Natural killer cell (primary cell): Measurements from ENCODE around the gene MAB21L4. TPM values are rescaled to one million over a fixed set of nuclear protein-coding genes. Genes with fewer than 3 reads are reported as not detected.

Source experiments
- ATAC-seq, 3 donors: fragments of 150-1000 bp in 2 of 3; fragments of 200-7000 bp in 1 of 3; cut with Tn5 transposase; 1 replicate in 1 of 3; 2 replicates in 2 of 3; pipeline ENCODE4 v1.10.0; 2021; ENCODE audit warnings: mild to moderate bottlenecking in 2 of 3, moderate library complexity in 2 of 3
- DNase-seq, 2 donors: peaks; one replicate each; pipeline versions ENCODE4 v3.0.0 to v3.0.0-alpha.2; 2013 to 2021; ENCODE audit warnings: mixed read lengths in 1 of 2
- H3K27ac ChIP-seq: one replicate; pipeline ENCODE4 v1.5.1; 2013; ENCODE audit warnings: mild to moderate bottlenecking, low read length
- H3K27me3 ChIP-seq: one replicate; pipeline ENCODE4 v1.6.1; 2013; ENCODE audit warnings: low read length; ENCODE audit not compliant: control insufficient read depth, insufficient read depth
- H3K36me3 ChIP-seq: one replicate; pipeline ENCODE4 v1.6.1; 2013; ENCODE audit warnings: low read length; ENCODE audit not compliant: control insufficient read depth, insufficient read depth
- H3K4me1 ChIP-seq: one replicate; pipeline ENCODE4 v1.6.1; 2013; ENCODE audit warnings: low read length; ENCODE audit not compliant: control insufficient read depth, insufficient read depth
- H3K4me3 ChIP-seq: one replicate; pipeline ENCODE4 v1.5.1; 2013; ENCODE audit warnings: low read length
- H3K9me3 ChIP-seq: one replicate; pipeline ENCODE4 v1.6.1; 2013; ENCODE audit warnings: low read length; ENCODE audit not compliant: control insufficient read depth, insufficient read depth
- H3K27ac Mint-ChIP-seq, 2 donors: one replicate each; pipeline ENCODE4 v1.8.0; 2022; ENCODE audit warnings: mild to moderate bottlenecking in 2 of 2, mixed read lengths in 2 of 2, moderate library complexity in 1 of 2
- H3K27me3 Mint-ChIP-seq, 2 donors: one replicate each; pipeline ENCODE4 v1.8.0; 2022; ENCODE audit warnings: low read depth in 2 of 2, mixed read lengths in 2 of 2
- H3K36me3 Mint-ChIP-seq: one replicate; pipeline ENCODE4 v1.8.0; 2022; ENCODE audit warnings: mixed read lengths
- H3K4me1 Mint-ChIP-seq, 2 donors: one replicate each; pipeline ENCODE4 v1.8.0; 2022; ENCODE audit warnings: mixed read lengths in 2 of 2
- H3K4me3 Mint-ChIP-seq: one replicate; pipeline ENCODE4 v1.8.0; 2022; ENCODE audit warnings: mild to moderate bottlenecking, moderate library complexity, mixed read lengths
- H3K9me3 Mint-ChIP-seq, 2 donors: one replicate each; pipeline ENCODE4 v1.8.0; 2022; ENCODE audit warnings: mixed read lengths in 2 of 2
- WGBS: methylation state at CpG from one replicate; pipeline ENCODE4 v1.1.7; 2013; ENCODE audit warnings: missing lambda C conversion rate; ENCODE audit not compliant: insufficient coverage; 5-methylcytosine and 5-hydroxymethylcytosine counted together
- intact Hi-C: fragments of 100-400 bp; cut with micrococcal nuclease; formaldehyde crosslinking; loops from one replicate; pipeline ENCODE4 v1.14.2; 2022
- total RNA-seq, 4 donors: library from RNA; stranded (reverse); fragments of 120-200 nt in 1 of 4; gene quantifications; one replicate each; pipeline versions ENCODE4 v1.2.3 to v1.2.4, GENCODE V29; 2013 to 2022
- TF ChIP-seq, protein P1 (sequence below): fragments of 200-600 bp; IDR thresholded peaks from one replicate; pipeline ENCODE4 v1.8.0; 2022; ENCODE audit warnings: antibody characterized with exemption

MAB21L4 gene
- total RNA-seq, 3 donors from 2014 or later (not counting 1 experiment from before 2014, with no cell fraction given) = not detected

DNA sequence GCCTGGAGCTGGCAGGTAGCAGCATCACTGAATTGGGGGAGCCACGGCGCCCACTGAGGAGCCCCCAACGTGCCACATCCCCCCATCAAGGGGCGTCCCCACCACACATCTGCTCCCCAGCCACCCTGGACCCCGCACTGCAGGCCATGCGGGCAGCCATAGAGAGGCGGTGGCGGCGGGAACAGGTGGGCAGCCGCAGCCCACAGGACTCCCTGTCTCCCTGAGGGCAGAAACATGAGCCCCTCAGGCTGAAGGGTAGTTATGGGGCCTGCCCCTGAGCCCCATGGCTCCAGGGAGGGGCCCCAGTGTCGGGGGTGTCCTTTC is 36.7 kb upstream of the MAB21L4 start:
- TF ChIP-seq, protein P1, sequence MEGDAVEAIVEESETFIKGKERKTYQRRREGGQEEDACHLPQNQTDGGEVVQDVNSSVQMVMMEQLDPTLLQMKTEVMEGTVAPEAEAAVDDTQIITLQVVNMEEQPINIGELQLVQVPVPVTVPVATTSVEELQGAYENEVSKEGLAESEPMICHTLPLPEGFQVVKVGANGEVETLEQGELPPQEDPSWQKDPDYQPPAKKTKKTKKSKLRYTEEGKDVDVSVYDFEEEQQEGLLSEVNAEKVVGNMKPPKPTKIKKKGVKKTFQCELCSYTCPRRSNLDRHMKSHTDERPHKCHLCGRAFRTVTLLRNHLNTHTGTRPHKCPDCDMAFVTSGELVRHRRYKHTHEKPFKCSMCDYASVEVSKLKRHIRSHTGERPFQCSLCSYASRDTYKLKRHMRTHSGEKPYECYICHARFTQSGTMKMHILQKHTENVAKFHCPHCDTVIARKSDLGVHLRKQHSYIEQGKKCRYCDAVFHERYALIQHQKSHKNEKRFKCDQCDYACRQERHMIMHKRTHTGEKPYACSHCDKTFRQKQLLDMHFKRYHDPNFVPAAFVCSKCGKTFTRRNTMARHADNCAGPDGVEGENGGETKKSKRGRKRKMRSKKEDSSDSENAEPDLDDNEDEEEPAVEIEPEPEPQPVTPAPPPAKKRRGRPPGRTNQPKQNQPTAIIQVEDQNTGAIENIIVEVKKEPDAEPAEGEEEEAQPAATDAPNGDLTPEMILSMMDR = no peak
- Mint-ChIP-seq H3K27ac (no peak overlapping the region), H3K27me3 (peaks cover 0 to 15% of the 10 kb centered on the region in 2 donors), H3K9me3 (no peaks in the 10 kb centered on the region), H3K4me3 (no peak overlapping the region), H3K36me3 (no peaks in the 10 kb centered on the region), H3K4me1 (no peaks in the 10 kb centered on the region)
- Histone ChIP-seq H3K27me3 (no peaks in the 10 kb centered on the region), H3K9me3 (no peaks in the 10 kb centered on the region), H3K4me3 (no peak overlapping the region), H3K36me3 (no peaks in the 10 kb centered on the region), H3K4me1 (no peaks in the 10 kb centered on the region), H3K27ac (no peak overlapping the region)
- WGBS = 87% methylated on average over 11 of the region's 11 CpGs
- ATAC-seq (no peak), DNase-seq (peak in 1 of 2 donors; percentile 3)
- intact Hi-C loops = no loop called here

- H3K9me3 ChIP-seq = no peaks in the 10 kb centered on the region
- peak in 1 of 2 donors; percentile 12 for DNase-seq
- H3K27me3 Mint-ChIP-seq = peaks cover 0 to 10% of the 10 kb centered on the region in 2 donors
These were observed 36.2 kb upstream of the MAB21L4 start for GRCh38 chr2:240932001-240932723.

GRCh38 chr2:240931319-240931949 is 35.5 kb upstream of the MAB21L4 start:
- intact Hi-C loops = no loop called here
- DNase-seq (peak in 1 of 2 donors; percentile 9), ATAC-seq (no peak)
- Mint-ChIP-seq H3K4me3 (no peak overlapping the region), H3K9me3 (no peaks in the 10 kb centered on the region), H3K4me1 (no peaks in the 10 kb centered on the region), H3K27me3 (peaks cover 0 to 7% of the 10 kb centered on the region in 2 donors), H3K27ac (no peak overlapping the region), H3K36me3 (no peaks in the 10 kb centered on the region)
- Histone ChIP-seq H3K4me1 (no peaks in the 10 kb centered on the region), H3K9me3 (no peaks in the 10 kb centered on the region), H3K36me3 (no peaks in the 10 kb centered on the region), H3K27me3 (no peaks in the 10 kb centered on the region), H3K4me3 (no peak overlapping the region), H3K27ac (no peak overlapping the region)
- 86% methylated on average over 11 of the region's 11 CpGs for WGBS
- TF ChIP-seq, protein P1 = no peak

More at GRCh38 chr2:240932001-240932723, 36.2 kb upstream of the MAB21L4 start:
- TF ChIP-seq, protein P1 = no peak
- 87% methylated on average over 21 of the region's 21 CpGs for WGBS
- intact Hi-C loops = no loop called here
- Mint-ChIP-seq H3K4me3 (no peak overlapping the region), H3K9me3 (no peaks in the 10 kb centered on the region), H3K4me1 (no peaks in the 10 kb centered on the region), H3K36me3 (no peaks in the 10 kb centered on the region), H3K27ac (no peak overlapping the region)
- H3K4me3 ChIP-seq = no peak overlapping the region
- no peaks in the 10 kb centered on the region for H3K27me3 ChIP-seq
- H3K36me3 ChIP-seq = no peaks in the 10 kb centered on the region
- no peak for ATAC-seq
- H3K27ac ChIP-seq = no peak overlapping the region
- H3K4me1 ChIP-seq = no peaks in the 10 kb centered on the region
